GM19372 (cell line): ENCODE data around the gene TNNT1.
"Not testable (repeated sequence)": the region's sequence is repeated elsewhere in the genome, so short reads cannot be mapped to it uniquely, and the experiment has no call there.

Experiments used
- ATAC-seq: cut with Tn5 transposase; IDR thresholded peaks from one replicate; pipeline ENCODE4 v1.9.1; 2021; ENCODE audit warnings: mild to moderate bottlenecking, low read depth, moderate library complexity; ENCODE audit not compliant: unreplicated experiment

Gene TNNT1

DNA sequence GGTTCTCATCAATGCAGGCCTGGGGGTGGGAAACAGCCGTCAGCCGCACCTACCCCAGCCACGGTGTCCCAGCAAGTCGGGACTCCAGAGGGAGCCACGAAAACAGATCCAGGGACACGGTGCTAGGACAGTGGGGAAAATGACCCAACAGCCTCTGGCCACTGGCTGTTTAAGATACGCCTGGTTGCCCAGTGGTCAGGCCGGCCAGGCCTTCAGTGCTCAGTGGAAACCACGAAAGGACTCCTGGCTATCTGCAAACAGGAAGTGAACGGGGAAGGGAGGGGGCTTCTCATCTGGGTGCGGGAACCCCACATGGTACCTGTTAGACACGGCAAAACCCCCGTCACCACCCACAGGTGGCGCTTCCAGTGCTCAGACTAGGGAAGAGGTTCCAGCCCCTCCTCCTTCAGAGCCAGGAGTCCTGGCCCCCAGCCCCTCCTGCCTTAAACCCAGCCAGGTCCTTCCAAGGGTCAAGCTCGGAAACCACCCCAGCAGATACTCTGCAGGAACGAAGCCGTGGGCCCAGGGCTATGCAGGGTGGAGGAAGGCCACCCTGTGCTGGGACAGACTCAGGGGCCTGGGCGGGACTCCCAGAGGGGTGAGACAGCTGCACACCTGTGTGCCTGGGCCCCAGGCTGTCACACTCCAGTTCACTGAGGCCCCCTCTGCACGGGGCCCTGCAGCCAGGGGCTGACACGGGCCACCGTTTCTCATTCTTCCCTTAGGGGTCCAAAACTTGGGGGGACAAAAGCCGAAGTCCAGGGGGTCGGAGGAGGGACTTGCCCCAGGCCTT, 36.0 kb downstream of the TNNT1 start:
- ATAC-seq, result no peak

DNA sequence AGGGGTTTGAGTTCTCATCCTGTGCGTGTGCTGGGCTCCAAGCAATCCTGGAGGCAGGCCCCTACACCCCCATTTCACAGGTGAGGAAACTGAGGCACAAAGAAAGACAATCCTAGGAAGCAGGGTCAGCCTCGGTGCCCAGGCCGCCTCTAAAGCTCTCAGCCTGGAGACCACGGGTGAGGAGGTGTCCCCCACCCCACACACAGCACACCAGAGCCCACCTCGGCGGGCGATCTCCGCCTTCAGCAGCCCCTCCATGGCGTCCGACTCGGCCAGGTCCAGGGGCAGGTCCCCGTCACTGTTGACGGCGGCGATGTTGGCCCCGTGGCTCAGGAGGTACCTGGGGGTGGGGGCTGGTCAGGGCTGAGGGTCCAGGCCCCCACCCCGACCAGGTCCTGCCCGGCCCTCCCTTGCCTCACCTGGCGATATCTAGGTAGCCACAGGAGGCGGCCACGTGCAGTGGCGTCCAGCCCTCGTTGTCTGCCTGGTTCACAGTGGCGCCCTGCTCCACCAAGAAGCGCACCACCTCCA, 36.7 kb downstream of the TNNT1 start:
- ATAC-seq, result no peak

DNA sequence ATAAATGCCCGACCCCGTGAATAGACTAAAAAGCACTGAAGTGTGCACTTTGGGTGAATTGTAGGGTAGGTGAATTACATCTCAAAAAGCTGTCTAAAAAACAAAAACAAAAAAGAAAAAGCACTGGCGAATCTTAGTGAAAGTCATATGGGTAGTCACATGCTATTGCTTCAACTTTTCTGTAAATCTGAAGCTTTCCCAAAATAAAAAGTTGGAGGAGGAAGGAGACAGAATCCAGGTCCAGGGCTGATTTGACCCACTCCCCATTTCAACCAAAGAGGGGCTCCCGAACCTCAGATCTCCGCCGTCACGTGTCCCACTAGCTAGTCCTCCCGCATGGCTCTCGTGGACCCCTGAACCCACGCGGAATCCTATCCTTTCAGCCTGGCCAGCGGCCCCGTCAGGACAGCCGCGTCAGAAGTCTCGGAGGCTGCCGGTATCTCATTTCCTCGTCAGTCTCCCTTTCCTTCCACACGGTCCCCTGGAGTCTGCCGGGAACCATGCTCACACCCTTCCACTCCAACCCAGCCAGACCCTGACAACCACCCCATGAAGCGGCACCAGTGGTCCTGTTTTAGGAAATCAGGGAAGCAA, 37.7 kb downstream of the TNNT1 start:
- no peak for ATAC-seq

DNA sequence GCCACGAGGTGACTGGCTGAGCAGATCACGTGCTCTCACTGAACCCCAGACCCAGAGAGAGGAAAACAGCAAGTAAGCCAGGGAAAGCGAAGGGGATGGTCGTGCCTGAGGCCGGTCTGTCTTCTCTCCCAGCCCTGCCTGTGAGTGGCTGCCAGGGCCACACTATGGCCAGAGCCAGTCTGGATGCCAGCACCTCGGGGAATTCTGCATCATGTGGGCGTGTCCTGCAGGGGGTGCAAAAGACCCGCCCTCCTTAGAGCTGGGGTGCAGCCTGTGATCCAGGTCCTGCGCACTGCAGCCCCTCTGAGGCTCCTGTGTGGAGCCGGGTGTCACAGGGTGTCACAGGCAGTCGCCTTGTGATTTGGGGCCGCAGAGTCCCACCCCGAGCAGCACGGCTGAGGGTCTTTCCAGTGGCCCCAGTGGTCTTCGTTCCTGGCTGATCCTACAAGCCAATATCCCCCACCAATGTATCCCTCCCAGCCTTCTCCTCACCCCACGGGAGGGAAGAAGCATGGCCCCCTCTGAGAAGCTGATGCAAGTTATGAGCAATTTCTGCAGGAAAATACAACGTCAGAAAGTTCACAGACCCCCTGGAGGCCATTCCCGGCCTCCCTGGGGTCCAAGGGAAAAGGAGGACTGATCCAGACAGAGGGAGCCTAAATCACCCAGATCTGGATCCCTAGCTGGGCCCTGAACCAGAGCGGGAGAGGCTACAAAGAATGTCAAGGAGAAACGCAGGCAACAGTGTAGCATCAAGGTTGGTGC, 39.3 kb downstream of the TNNT1 start:
- ATAC-seq, result no peak

DNA sequence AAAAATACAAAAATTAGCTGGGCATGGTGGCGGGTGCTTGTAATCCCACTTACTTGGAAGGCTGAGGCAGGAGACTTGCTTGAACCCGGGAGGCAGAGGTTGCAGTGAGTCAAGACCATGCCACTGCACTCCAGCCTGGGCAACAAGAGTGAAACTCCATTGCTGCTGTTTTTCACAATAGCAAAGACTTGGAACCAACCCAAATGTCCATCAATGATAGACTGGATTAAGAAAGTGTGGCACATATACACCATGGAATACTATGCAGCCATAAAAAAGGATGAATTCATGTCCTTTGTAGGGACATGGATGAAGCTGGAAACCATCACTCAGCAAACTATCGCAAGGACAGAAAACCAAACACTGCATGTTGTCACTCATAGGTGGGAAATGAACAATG, 41.8 kb downstream of the TNNT1 start:
- ATAC-seq, result not testable (repeated sequence)

DNA sequence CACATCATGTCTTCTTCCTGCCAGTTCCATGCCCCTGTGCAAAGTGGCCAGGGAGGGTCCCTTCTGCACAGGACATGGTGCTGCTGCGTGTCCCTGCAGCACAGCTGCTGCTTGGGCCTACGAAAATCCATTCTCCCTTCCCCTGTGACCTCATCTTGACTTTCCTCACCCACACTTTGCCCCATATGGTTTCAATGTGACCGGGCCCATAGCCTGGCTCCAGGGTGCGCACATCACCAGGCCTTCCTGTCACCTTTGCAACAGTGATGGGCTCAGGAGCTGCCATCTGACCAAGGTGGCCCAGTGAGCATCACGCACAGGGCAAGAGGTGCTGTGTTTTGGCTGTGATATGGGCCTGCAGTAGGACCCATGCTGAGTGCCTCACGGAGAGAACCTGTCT, 42.4 kb downstream of the TNNT1 start:
- no peak for ATAC-seq

DNA sequence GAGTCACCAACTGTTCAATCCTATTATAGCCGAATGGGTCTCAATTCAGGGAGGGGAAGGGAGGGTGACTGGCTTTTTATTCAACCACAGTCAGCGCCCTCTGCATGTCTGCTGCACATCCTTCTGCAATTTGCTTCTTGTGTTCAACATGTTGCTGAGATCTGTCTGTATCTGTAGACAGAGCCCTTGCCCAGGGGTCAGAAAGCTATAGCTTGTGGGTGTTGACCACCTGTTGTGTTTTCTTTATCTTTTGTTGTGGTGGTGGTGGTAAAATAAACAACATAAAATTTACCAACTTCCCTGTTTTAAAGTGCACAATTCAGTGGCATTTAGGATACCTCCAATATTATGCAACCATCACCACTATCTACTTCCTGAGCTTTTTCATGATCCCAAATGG, 43.8 kb downstream of the TNNT1 start:
- no peak for ATAC-seq

DNA sequence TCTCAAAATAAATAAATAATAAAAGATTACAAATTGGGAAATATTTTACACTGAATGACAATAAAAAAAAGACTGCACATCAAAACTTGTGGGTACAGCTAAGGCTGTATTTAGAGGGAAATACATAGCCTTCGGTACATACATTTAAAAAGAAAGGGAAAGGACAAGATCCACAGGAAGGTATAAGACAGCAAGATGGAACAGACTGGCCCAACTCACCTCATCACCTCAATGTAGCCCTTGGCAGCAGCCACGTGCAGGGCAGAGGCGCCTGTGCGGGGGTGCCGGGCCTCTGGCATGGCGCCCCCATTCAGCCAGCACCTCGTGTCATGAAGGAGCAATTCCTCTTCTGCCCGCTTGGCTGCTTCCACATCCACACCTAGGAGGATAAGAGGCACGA, 45.8 kb downstream of the TNNT1 start:
- no peak for ATAC-seq

DNA sequence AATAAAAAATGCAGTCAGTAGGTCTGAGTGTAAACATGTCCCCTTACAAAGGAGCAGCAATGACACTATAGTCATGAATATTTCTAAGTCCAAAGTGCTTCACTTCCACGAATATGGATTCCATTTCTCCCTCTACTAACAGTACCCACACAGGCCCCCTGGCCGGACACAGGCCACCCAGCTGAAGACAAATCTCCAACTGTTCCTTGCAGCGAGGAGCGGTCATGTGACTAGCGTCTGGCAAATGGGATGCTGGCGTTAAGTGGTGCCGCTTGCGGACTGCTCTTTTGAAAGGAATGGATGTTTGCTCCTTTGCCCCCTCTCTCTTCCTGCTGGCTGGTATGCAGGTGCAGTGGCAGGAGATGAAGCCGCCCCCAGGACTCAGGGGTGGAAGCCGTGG, 47.7 kb downstream of the TNNT1 start:
- no peak for ATAC-seq

DNA sequence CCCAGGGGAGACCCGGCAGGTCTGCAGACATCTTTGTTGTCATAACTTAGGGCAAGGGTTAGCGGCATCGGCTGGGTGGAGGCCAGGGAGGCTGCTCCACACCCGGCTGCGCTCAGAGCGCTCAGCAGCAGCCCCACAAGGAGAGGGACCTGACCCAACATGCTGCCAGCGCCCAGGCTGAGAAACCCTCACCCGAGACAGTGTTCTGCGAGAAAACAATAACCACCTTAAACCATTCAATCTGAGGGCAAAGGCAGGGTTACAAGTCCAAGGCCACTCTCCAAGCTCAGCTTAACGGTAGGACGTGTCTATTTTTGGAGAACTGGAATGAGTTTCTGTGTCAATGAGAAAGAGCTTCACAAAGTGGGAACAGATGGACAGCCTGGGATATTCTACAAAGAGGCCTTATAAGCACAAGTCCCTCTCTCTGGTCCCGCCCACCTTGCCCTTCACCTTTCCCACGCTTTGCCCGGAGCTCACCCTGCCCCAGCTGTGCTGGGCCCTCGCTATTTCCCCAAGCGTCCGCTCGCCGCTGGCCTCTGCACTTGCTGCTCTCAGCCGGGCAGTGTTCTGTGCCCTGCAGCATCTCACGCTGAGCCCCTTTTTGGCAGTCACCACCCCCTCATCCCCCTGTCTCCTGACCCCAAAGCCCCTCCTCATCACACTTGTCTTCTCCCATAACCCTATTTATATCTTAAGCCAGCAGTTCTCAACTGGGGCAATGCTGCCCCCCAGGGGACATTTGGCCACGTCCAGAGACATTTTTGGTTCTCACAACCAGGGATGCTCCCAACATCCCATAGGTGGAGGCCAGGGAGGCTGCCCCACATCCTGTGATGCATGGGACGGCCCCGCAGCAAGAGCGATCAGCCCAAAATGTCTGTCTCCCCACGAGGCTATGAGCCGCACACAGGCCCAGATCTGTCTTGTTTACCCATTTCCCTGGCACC, 49.2 kb downstream of the TNNT1 start:
- ATAC-seq, result no peak

DNA sequence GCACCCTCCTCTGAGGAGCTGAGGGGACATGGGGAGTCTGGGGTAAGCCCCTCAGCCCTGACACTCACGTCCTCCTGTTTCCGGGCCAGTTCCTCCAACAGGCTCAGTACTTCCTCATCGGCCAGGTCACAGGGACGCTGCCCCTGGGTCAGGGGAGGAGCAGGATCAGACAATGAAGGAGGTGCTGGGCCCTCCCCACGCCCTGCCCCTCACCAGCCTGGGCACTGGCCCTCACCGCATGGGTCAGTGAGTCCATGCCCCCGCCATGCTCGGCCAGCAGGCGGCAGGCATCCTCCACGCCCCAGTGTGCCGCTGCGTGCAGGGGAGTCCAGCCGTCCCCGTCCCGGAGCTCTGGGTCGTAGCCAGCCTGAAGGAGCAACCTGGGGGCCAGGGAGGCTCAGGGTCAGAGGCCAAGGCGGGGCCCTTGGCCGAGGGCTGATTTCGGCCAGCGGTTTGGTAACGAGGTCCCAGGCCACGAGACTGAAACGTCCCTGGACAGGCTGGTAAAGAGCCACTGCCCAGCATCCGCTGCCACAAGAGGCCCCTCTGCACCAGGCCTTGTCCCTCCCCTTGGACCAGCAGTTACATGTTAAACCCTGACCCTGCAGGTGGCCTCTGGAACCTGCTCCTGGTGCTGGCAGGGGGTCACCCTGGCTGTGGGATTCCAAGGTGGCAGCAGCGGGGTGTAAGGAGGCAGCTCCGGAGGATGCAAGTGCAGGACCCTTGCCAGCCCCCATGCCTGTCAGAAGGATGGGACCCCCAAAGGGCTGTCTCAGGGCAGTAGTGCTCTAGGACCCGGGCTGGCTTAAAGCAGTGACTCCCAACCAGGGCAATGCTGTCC, 50.1 kb downstream of the TNNT1 start:
- no peak for ATAC-seq

DNA sequence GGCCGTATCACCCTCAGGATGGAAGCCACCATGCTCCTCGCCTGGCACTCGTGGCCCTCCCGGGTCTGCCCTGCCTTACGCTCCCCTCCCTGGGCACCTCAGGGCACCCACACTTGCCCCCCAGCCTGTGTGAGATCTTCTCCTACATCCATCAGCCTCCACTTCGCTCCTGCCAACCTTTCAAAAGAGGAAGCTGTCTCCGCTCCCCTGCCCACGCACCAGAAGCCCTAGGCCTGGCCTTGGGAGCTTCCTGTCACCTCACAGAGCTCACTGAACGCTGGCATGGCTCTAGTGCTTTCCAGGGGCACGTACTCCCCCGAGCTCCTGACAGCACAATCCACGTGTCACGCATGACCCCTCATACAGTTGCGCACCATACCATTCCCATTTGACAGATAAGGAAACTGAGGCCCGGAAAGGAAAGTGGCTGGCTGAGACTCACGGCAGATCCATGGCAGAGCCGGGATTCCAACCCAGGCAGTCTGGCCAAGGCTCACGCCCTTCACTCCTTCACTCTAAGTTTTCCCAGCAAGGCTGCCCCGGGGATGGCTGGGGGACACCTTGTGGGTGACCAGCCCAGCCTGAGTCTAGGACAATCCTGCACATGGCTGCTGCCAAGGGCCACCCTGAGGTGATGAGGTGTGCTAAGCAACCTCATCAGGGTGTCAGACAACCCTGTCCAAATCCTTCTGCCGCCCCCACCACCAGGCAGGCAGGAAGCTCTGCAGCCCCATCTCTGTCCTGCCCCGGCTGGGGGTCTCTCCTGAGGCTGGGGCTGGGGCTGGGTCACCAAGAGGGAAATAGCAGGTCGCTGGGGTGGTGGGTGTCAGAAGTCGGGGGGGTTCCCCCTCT, 50.9 kb downstream of the TNNT1 start:
- ATAC-seq, result no peak

DNA sequence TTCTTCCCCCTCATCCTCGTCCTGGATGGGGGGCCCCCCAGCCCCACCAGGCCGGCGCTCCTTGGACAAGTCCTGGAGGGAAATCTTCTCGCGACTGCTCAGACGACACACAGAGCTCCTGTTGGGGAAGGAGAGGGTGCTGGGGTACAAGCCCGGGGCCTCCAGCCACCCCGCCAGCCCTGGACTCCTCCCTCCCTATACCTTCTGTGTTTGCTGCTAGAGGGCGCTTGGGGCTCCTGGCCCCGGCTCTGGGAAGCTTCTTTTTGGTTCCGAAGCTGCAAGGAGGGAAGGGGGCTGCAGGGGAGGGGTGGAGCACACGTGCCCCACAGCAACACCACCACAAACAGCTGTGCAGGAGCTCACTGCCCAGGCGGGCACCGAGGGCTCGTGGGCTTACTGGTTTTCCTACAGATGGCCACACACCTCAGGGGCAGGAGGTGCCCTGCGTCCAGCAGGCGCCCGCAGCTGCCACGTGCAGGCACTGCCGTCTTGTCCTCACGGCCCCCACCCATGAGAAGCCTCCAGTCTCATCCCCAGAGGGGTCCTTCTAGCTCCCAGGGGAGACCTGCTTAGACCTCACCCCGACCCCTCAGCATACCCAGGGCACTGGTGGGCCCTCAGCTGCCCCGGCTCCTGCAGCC, 52.8 kb downstream of the TNNT1 start:
- ATAC-seq, result no peak

DNA sequence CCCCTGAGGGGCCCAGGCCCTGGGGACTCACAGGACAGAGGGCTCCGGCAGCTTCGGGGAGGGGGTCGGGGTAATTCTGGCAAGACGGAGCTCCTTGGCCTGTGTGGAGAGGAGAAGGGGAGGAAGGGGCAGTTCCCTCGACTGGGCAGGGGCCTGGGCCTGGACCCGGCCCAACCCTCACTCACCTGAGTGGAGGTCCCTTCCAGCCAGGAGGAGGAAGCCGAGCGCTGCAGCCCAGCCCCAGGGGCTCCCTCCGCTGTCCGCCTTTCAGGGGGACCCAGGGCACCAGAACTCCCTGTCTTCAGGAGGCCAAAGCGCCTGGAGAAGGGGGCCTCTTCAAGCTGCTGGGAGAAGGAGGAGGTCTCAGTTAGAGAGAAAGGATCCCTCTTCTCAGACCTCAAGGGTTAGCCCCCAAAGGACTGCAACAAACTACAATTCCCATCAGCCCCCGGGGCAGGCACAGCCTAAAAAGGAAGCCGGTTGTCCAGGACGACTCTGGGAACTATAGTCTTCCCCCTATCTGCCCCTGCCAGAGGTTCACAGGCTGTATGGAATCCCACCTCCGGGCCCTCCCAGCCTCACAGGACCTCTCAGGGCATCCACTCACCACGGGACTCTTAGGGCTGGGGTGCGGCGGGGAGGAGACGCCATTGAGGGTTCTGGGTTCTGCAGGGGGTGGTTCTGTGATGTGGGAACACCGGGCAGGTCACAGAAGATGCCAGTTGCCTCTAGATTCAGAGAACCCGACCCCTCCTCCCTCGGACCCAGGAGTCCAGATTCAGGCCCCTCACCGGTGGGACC, 53.5 kb downstream of the TNNT1 start:
- ATAC-seq, result no peak

DNA sequence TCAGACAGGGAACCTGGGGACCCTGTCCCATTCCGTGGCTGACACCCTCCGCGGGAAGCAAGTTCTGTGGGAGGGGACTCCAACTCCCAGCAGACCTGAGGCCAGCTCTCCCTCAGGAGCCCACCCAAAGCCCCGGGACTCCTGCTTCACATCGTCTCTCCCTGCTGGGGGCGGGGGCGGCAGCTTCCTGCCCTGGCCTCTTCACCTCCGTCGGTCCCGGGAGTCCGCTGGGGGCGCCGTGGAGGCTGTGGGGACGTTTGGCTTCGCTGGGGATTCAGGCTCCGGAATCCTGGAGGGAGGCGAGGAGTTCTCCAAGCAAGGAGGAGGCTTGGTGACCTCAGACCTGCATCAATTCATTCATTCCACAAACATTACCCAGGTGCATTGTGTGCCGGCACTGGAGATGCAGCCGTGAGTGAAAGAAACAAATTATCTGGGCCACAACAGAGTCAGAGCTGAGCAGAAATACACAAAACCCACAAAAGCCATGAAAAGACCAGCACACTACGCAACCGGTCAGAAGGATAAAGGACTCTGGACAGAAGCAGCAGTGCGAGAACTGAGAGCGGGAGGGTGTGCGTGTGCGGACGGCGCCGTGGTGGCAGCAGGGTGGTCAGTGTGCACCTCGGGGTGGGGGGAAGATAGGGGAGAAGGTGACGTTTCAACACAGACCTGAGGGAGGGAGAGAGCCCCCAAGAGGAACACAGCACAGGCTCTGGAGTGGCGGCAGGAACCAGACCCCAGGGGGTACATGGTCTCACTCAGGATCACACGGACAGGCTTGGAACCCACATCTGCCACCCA, 54.3 kb downstream of the TNNT1 start:
- ATAC-seq, result no peak
